Stimulated activated CD8-positive, alpha-beta memory T cell treated with anti-CD3 and anti-CD28 coated beads, Interleukin-2, amount 100 ng/mL, for 48 hours (primary cell): Measurements from ENCODE around the gene TBC1D8B.
A peak's percentile ranks its signal among the peaks of the same experiment; 100 is the strongest.
"Not testable (repeated sequence)": the region's sequence is repeated elsewhere in the genome, so short reads cannot be mapped to it uniquely, and the experiment has no call there.

ENCODE experiments used
- DNase-seq, 2 donors: peaks; one replicate each; pipeline ENCODE4 v3.0.0-alpha.2; 2020; ENCODE audit warnings: low read depth in 2 of 2

The TBC1D8B gene

DNA sequence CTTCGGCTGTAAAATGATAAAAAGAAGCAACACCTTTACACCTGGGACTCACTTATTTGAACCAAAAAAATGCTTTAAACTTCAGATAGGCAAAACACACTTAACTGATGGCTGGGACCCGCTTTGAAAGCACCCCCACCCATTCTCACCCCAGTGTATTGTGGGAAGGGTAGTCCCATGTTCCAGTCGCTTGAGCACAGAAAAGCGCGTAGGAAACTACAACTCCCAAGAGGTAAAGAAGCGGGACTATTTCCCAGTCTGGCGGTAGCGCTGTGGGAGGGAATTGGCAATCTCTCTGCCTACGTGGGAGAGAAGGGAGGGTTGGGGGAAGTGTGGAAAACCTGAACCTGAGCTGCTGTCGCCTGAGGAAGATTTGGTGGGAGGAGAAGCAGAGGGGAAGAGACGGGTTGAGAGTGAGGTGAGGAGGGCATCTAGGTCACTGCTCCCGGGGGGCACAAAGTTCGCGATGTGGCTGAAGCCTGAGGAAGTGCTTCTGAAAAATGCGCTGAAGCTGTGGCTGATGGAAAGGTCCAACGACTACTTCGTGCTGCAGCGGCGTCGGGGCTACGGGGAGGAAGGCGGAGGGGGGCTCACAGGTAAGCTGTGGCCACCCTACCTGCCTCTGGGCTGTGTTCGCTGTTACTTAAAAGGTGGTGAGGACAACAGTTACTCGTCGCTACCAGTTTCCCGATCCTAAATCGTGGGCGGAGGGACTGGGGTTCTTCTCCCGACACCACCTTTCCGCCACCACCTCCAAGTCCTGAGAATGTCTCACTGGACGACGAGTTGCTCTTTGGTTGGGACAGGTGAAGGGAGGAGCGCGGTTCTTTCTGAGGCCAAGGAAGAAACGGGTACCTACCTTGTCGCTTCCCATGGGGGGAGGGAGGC is at the start of gene TBC1D8B:
Gene TBC1D8B, plus strand, starts transcription at position 286 of the 888 bp plus-strand sequence. Its CDS starts 181 bp downstream, at position 467.
- DNase-seq: no peak

DNA sequence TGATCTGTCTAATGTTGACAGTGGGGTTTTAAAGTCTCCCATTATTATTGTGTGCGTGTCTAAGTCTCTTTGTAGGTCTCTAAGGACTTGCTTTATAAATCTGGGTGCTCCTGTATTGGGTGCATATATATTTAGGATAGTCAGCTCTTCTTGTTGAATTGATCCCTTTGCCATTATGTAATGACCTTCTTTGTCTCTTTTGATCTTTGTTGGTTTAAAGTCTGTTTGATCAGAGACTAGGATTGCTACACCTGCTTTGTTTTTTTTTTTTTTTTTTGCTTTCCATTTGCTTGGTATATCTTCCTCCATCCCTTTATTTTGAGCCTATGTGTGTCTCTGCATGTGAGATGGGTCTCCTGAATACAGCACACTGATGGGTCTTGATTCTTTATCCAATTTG is 33.2 kb upstream of the TBC1D8B start:
- DNase-seq: not testable (repeated sequence)

DNA sequence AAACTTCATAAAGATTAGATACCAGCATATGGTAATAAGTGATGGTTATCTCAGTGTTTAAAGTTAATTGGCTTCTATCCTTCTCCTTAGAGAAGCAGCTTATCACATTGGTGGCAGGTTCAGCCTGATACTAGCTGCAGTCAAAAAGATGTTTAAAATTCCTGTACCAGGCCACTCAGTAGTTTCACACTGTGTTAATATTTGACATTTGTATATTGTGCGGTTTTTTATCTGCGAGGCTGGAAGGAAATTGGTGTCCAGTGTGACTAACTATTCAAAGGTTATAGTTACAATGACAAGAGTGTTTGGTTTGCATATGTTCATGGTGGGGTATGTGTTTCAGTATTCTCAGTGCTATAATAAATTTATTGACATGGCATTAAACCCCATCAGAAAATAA is 27.5 kb upstream of the TBC1D8B start:
- no peak for DNase-seq

DNA sequence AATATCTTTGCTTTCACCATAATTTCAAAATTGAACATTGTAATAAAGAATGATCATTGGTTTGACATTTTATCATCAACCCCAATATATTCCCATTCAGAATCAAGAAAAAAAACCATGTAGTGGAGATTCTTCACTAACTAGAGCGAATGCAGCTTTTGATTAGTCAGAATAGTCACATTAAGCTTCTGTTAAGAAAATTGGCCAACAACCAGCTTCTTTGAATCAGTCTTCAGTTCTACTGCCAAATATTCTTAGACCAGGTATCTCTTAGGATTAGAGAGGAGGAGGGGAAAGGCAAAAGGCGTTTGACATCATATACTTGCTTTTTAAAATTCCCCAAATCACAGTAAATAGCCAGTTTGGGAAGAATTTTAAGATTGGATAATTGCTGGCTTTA is 22.2 kb upstream of the TBC1D8B start:
- no peak for DNase-seq

DNA sequence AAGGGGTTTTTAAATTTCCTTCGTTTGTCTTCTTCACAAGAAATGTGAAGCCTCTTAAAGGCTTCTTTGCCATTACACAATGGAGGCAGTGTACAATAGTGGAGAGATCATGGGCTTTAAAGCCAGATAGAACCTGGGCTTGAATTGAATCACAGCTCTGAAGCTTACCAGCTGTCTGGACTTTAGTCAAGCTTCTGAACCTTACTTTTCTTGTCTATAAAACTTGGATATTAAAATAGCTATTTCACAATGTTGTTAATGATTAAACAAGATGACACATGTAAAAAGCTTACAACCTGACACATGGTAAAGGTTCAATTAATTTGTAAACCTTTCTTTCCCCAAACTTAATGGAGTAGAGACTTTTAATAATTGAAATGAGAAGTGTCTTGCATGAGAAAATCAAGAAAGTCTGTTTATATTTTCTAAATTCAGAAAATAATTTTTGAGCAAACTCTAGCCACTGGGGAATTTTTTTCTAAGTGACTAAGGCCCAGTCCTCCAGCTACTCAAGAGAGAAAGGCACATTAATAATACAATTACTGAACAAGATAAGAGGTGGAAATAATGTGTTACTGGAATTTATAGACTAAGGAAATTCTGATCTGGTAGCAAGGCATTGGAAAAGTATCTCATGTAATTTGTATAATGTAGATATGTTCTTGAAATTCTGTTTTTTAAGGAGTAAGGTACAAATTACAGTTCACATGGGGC is 21.7 kb upstream of the TBC1D8B start:
- DNase-seq: no peak

DNA sequence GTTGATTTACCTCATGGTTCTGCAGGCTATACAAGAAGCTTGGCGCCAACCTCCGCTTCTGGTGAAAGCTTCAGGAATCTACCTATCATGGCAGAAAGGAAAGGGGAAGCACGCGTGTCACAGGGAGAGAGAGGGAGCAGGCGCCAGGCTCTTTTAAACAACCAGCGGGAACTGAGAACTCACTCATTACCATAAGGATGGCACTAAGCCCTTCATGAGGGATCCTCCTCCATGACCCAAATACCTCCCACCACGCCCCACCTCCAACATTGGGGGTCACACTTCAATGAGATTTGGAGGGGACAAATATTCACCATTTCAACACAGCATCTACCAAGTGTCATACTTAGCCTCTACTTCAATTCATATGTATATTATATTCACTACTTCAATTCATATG is 18.8 kb upstream of the TBC1D8B start:
- no peak for DNase-seq

DNA sequence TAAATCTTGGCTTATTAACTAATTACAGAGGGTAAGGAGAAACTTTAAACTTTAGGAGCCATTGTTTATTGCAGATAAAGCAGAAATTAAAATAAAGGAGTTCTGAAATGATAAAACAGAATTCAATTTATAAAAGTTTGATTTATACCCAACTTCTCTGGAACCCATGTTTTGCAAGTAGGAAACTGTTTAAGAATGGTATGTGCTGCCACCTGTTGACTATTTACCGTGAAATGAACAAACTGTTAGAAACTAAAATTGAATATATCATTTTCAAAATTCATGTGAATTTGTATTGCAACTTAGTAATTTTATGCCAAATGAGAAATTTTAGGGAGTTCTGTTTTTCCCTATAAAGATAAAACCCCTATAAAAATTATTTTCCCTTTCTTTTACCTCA is 11.0 kb upstream of the TBC1D8B start:
- DNase-seq: no peak

DNA sequence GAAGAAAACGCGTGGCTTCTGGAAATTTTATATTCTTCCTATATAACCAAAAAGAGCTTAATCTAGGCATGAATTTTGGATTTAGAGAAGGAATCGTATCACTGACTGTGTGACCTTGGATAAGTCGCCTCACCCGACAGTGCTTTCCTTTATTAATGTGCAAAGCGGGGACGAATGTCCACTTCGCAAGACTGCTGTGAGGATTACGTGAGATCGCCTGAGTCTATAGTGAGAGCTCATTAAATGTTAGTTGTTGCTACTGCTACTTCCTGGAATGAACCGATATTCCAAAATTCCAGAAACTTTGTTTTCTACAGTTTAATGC is 448 bp upstream of the TBC1D8B start:
- no peak for DNase-seq

DNA sequence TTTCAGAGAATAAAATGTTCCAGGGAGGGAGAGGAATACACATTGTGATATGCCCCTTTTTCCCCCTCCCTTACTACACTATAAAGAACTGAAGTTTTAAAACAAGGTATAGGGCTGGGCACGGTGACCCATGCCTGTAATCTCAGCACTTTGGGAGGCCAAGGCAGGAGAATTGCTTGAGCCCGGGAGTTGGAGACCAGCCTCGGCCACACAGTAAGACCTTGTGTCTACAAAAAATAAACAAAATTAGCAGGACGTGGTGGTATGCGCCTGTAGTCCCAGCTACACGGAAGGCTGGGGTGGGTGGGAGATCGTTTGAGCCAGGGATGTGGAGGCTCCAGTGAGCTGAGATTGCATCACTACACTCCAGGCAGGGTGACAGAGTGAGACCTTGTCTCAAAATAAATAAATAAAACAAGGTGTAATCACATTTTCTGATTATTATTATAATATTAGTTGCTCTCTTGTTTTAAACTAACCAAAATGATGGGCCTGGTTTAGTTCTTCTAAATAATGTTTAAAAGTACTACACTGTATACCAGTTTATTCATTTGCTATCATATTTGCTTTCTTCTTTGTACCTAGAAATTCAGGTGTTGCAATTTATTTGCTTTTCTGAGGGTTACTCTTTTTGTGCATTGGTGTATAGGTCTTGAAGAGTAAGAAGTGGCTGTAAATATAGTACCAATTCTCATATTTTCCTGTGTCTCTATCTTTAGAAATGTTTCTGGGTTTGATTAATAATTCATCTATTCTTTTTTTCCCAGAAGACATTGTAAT is 8.8 kb downstream of the TBC1D8B start:
- DNase-seq: no peak

DNA sequence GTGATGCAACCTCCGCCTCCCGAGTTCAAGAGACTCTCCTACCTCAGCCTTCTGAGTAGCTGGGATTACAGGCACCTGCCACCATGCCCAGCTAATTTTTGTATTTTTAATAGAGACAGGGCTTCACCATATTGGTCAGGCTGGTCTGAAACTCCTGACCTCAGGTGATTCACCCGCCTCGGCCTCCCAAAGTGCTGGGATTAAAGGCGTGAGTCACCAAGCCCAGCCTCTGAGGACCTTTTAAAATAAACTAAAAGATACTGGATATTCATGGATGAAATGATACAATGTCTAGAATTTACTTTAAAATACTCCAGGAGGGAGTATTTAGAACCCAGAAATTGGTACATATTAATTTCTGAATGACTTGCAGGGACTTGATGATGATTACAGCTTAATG is 10.5 kb downstream of the TBC1D8B start:
- not testable (repeated sequence) for DNase-seq

DNA sequence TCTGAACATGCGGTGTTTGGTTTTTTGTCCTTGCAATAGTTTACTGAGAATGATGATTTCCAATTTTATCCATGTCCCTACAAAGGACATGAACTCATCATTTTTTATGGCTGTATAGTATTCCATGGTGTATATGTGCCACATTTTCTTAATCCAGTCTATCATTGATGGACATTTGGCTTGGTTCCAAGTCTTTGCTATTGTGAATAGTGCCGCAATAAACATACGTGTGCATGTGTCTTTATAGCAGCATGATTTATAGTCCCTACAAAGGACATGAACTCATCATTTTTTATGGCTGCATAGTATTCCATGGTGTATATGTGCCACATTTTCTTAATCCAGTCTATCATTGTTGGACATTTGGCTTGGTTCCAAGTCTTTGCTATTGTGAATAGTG is 11.6 kb downstream of the TBC1D8B start:
- not testable (repeated sequence) for DNase-seq

DNA sequence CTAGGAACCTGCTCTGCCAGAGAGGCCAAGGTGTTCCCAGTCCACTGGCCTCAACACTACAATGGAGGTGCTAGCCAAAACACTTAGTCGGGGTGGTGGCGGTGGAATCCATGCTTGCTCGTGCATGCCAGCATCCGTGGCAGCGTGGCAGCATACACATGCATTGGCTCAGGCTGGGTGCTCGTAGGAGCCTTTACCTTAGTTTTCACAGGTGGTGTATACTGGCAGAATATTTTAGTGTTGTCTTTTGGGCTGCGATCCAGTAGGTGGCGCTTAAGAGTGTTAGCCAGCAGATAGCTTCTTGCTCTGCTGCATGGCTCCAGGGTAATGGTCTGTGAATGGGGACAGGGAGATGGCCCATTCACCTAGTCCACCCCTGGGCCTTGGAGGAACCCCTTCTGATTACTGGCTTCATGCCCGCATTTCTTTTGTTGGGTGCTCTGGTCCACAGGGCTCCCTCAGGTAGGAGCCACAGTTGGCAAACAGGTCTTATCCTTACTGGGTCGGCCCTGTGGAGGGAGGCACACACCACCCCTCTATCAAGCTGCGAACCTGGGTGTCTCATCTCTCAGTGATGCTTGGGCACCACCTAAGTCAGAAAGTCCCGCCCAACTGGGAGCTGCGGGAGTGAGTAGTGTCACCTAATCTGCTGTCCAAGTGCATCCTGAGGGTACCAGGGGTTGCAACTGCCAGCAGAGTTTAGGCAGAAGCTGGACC is 60.7 kb downstream of the TBC1D8B start:
- DNase-seq: peak in 1 of 2 donors; percentile 0

DNA sequence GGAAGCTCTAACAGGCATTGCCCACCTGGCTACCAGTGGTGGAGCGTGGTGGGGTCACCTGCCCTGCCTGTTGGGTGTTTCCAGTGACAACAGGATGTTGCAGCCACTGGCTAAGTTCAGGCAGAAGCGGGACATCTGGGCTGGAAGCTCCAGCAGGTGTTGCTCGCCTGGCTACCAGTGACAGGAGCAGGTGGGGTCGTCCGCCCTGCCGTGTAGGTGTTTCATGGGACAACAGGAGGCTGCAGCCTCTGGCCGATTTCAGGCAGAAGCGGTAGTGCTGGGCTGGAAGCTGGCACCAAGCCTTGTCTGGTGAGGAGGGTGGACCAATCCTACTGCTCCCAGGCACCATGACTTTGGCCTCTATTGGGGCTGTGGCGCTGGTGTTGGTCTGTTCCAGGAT is 61.2 kb downstream of the TBC1D8B start:
- DNase-seq: no peak

DNA sequence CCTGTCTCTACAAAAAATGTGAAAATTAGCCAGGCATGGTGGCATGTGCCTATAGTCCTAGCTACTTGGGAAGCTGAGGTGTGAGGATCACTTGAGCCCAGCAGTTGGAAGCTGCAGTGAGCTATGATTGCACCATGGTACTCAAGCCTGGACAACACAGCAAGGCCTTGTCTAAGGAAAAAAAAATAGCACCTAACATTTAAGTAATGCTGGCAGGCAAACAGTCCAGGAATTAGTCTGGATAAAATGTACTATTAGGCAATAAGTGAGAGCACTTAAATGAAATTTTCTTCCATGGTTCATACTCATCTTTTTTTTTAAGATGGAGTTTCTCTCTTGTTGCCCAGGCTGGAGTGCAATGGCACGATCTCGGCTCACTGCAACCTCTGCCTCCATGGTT is 70.3 kb downstream of the TBC1D8B start:
- not testable (repeated sequence) for DNase-seq

DNA sequence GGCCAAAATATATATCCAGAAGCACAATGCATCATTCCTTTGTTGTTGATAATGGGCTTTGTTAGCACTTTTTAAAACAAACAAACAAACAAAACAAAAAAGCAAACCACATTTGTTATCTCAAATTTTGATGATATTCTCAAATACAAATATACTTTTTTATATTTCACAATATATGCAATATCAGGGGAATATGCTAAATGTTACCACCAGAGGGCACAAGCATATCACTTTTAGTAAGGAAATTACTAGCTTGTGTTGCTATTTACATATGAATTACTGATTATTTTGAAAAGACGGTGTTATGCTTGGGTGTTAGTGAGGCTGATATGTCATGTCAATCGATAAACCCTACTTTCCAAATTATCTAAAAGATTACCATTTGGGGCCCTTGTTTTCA is 71.6 kb downstream of the TBC1D8B start:
- no peak for DNase-seq

DNA sequence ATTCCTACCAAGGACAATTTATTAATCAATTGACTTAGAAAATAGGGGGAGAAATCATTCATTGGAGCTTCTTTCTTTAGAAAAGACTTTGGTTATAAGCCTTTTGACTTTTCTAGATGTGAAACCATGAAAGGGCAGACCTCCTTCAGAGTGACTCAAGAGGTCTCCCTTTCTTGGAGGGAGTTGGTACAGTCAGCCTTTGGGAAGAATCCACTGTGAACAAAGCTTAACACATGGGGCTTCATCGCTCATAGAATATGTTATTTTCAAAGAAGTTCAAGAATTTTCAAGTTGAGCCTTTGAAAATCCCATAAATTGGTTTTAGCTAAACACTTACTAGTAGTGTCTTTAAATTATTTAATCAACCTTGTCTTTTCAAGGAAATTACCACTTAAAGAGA is 72.7 kb downstream of the TBC1D8B start:
- no peak for DNase-seq

DNA sequence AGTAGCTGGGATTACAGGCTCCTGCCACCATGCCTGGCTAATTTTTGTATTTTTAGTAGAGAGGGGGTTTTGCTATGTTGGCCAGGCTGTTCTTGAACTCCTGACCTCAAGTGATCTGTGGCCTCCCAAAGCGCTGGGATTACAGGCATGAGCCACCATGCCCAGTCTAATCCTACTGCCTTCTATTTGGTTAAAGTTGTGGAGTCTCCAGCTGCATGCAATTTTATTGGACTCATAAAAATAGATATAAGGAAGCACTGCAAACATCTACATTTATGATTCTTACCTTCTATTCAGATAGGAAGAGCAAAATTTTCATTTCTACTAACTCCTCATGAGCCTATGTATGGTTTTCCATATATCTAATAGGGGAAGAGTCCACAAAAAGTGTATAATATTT is 87.0 kb downstream of the TBC1D8B start:
- DNase-seq: no peak

DNA sequence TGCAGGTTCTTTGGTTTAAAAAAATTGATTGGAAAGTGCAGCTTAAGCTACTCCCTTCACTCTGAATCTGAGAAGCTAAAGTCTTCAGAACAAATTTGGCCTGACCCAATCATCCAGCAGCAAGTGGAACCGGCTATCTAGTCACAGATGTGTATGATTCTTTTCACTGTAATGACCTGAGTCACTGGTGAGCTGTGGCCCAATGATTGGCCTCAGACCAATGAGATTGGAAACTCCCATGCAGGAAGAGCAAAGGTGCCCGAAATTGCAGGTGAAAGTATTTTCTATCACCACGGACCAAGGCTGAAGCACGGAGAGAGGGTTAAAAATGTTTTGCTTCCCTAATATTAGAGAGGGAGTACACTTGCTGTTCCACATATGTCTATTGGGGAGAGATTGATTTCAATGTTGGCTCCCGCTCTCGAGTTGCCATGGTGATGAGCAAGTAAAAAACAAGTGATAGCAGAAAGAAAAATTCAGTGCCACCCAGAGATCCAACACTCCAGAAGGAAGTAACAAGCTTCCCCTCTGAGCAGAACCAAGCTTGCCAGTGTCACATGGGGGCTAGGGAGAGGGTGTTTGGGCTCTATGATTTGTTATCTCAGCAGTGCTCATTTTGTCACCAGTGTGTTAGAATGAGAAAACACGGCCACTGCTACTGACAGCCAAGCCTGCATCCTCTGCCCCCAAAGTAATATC is 89.4 kb downstream of the TBC1D8B start:
- DNase-seq: no peak

DNA sequence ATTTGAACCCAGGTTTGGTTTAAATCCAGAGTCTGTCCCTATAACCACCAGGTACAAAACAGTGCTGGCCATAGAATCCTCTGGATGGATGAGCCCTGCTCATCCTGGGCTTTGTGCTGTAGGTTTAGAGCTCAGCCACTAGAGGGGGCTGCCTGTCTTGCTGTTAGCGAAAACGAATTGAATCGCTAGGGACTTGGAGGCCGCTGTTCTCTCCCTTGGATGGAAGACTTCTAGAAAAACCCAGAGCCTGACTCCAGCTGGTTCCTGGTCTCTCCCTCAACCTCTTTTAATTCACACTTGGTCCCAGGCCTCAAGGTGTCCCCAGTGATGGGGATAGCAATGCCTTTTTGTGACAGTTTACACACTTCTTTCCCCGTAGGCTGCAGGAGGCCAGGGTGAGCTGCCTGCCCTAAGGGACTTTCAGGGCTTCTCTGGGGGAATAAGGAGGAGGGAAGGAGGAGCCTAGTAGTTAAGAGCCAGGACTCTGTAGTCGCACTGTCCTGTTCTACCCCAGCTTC is 92.0 kb downstream of the TBC1D8B start:
- peak in 1 of 2 donors; percentile 17 for DNase-seq

DNA sequence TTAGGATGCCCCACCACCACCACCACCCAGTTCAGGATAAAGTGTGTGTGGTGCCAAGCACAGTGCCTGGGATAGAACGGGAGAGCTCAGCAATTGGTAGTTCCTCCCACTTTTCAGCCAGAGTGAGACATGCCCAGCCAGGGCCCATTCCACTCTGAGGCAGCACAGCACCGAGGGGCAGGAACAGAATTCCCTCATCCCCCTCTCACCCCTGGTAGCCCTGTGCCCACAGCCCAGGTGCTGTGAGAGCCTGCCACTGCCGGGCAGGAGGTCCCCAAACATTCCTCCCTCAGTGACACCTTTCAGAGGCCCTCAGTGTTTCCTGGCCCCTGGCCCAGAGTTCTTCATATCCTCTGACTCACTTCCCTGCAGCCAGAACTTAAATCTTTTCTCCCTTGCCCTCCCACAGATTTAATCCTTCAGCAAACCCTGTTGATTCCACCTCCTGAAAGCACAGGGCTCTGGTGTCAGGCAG is 92.5 kb downstream of the TBC1D8B start:
- no peak for DNase-seq

DNA sequence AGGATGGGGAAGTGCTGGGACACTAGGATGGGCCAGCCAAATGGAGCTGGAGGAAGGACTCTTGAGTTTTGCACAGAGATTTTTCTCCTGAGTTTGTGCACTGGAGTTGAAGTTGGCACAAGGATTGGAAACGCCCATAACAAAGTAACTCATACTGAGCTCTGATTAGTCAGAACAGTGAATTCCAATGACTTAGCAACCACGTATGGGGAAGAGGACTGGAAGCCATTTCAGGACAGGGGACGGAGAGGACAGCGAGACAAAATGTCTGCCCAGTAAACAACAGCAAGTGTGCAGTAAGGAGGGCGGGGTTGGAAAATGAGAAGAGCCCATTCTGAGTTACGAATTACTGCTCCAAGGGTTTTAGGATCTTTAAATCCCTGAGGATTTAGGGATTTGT is 94.8 kb downstream of the TBC1D8B start:
- no peak for DNase-seq
